A549 treated with ZK216348 at 1 μM for 4 hours (cell line): ENCODE measurements around the gene EVI2A. TPM values are rescaled to one million over a fixed set of nuclear protein-coding genes. Genes with fewer than 3 reads are reported as not detected.

Experiments
- total RNA-seq: library from RNA; stranded (reverse); fragments of 200-300 nt; extraction: Qiagen RNA extraction; gene quantifications from 5 replicates; pipeline ENCODE4 v1.2.3, GENCODE V29; 2022; ENCODE audit warnings: low read depth

The EVI2A gene
- total RNA-seq, result not detected in 5 replicates

GRCh38 chr17:31321481-31321880 lies at the start of gene EVI2A:
TSS of gene EVI2A (minus strand) at chr17:31321622. CDS start at chr17:31319013, 2,609 bp downstream.

GRCh38 chr17:31313982-31314781 lies 7.2 kb downstream of the EVI2A start, which contains the start of gene EVI2B:
TSS of gene EVI2B (minus strand) at chr17:31314054. CDS start at chr17:31305609, 8,445 bp downstream.

GRCh38 chr17:31297090-31297489 lies 24.3 kb downstream of the EVI2A start, which contains the start of gene OMG:
TSS of gene OMG (minus strand) at chr17:31297239. CDS start at chr17:31296331, 908 bp downstream.

Other genes starting within 250 kb of the EVI2A start
- 14.0 to 22.1 TPM (median 19.5 TPM) in 5 replicates for gene NF1, start 226.6 kb downstream of the EVI2A start, total RNA-seq
- not detected in 5 replicates for gene OMG, start 24.4 kb downstream of the EVI2A start, total RNA-seq
- gene EVI2B, start 7.6 kb downstream of the EVI2A start, total RNA-seq, result not detected in 5 replicates
- 1.2 to 1.9 TPM (median 1.6 TPM) in 5 replicates for gene RAB11FIP4, start 70.1 kb upstream of the EVI2A start, total RNA-seq